Left cardiac atrium (tissue), 4 donors: Measurements from ENCODE around the gene UACA. TPM values are rescaled to one million over a fixed set of nuclear protein-coding genes. Genes with fewer than 3 reads are reported as not detected.
"Not testable (repeated sequence)": the region's sequence is repeated elsewhere in the genome, so short reads cannot be mapped to it uniquely, and the experiment has no call there.

ENCODE experiments used
- ATAC-seq, 2 donors: fragments of 200-7000 bp; cut with Tn5 transposase; one replicate each; pipeline ENCODE4 v1.9.1; 2020; ENCODE audit warnings: mild to moderate bottlenecking in 2 of 2, moderate library complexity in 2 of 2
- DNase-seq: peaks from one replicate; pipeline ENCODE4 v3.0.0-alpha.2; 2020
- intact Hi-C, 2 donors: fragments of 100-400 bp; cut with DNase I; formaldehyde crosslinking; loops; one replicate each; pipeline versions ENCODE4 v1.14.1 to v1.15.1; 2022 to 2023
- total RNA-seq, 2 donors: library from RNA; stranded (reverse); fragmentation: NEBNext Ultra II Directional; extraction: Animal tissue kit (Norgen Biotek cat#: 25700); gene quantifications; one replicate each; pipeline ENCODE4 v1.2.1, GENCODE V29; 2021
- donor health status: DM: no; HTN: yes; CAD: no.
- donor health status: DM: no; HTN: yes; CAD: no; lungs with severe emphysema.
- donor health status: DM: yes; HTN: yes; CAD: no.
- donor health status: Dilated cardiomyopathy.

The UACA gene
- total RNA-seq, 2 donors from 2014 or later = 28.2 to 37.6 TPM

- DNase-seq (no peak), ATAC-seq (no peak)
- intact Hi-C loops = no loop called here
These were observed 145.5 kb downstream of the UACA start for GRCh38 chr15:70617911-70618287.

GRCh38 chr15:70617076-70617910 lies 146.1 kb downstream of the UACA start:
- DNase-seq = no peak
- intact Hi-C loops = no loop called here
- ATAC-seq = no peak

- ATAC-seq, intact Hi-C loops: not testable (repeated sequence)
These were observed 147.0 kb downstream of the UACA start for GRCh38 chr15:70616311-70616756.

GRCh38 chr15:70615435-70616310 lies 147.7 kb downstream of the UACA start:
- ATAC-seq = no peak
- intact Hi-C loops = no loop called here

More at GRCh38 chr15:70616311-70616756, 147.0 kb downstream of the UACA start:
- not testable (repeated sequence) for DNase-seq

GRCh38 chr15:70614221-70614620 lies 149.1 kb downstream of the UACA start:
- intact Hi-C loops = no loop called here
- DNase-seq (no peak), ATAC-seq (no peak)

More at GRCh38 chr15:70615435-70616310, 147.7 kb downstream of the UACA start:
- no peak for DNase-seq

- DNase-seq = no peak
- intact Hi-C loops = no loop called here
- no peak for ATAC-seq
These were observed 150.1 kb downstream of the UACA start for GRCh38 chr15:70613271-70613670.

GRCh38 chr15:70611286-70611685 lies 152.1 kb downstream of the UACA start:
- ATAC-seq (no peak), DNase-seq (no peak)
- intact Hi-C loops = no loop called here

GRCh38 chr15:70610541-70610940 lies 152.8 kb downstream of the UACA start:
- ATAC-seq = no peak
- intact Hi-C loops = no loop called here
- no peak for DNase-seq

- intact Hi-C loops = no loop called here
- no peak for ATAC-seq
- DNase-seq = no peak
These were observed 153.5 kb downstream of the UACA start for GRCh38 chr15:70609889-70610288.

GRCh38 chr15:70608144-70608543 lies 155.2 kb downstream of the UACA start:
- no peak for DNase-seq
- ATAC-seq = peak; percentile 61 to 62

GRCh38 chr15:70605606-70606410 lies 157.6 kb downstream of the UACA start:
- intact Hi-C loops = no loop called here
- DNase-seq = peak; percentile 77
- peak; percentile 94 for ATAC-seq

More at GRCh38 chr15:70608144-70608543, 155.2 kb downstream of the UACA start:
- intact Hi-C loops = no loop called here

GRCh38 chr15:70604666-70605315 lies 158.6 kb downstream of the UACA start:
- DNase-seq (peak; percentile 27), ATAC-seq (peak; percentile 25 to 41)
- intact Hi-C loops = no loop called here

Other genes with a start within 250 kb of the UACA start
- gene LARP6, start 90.6 kb upstream of the UACA start, total RNA-seq = 10 to 100 TPM; 34.4 to 47.2 TPM
- gene THAP10, start 128.9 kb upstream of the UACA start, total RNA-seq = 1 to 10 TPM; 3.2 to 3.6 TPM
- gene LRRC49, start 129.3 kb upstream of the UACA start, total RNA-seq = 10 to 100 TPM; 33.0 to 33.1 TPM